GM18858 (cell line): ENCODE measurements around the gene ARHGAP27.

Experiments
- ATAC-seq: cut with Tn5 transposase; IDR thresholded peaks from one replicate; pipeline ENCODE4 v1.9.1; 2021; ENCODE audit not compliant: unreplicated experiment

Gene ARHGAP27

DNA sequence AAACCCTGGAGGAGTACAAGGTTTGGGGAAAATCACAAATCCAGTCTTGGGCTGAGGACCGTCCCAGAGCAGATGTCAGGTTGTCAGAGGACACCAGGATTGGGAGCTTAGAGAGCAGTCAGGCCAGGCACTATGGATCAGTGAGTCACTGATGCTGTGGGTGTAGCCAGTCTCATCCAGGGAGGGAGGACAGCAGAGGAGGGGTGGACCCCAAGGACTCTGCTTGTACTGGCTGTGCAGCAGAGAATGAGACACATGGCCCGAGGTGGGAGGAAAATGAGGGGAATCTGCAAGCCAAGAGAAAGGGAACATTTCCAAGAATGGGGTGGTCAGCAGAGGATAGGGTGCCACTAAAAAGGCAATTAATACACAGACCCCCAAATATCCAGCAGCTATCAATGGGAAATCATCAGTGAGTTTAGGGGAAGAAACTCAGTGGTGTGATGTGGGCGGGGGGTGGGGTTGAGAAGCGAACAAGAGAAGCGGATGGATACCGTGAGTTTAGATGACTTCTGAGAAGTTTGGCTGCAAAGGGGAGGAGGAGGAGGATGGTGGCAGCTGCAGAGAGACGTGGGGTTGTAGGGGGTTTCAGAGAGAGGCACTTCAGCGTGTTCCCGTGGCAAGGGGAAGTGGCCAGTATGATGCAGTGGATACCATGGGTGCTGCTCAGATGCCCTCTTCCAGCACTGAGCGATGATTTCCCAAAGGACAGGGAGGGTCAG, 43.9 kb downstream of the ARHGAP27 start:
- no peak for ATAC-seq

DNA sequence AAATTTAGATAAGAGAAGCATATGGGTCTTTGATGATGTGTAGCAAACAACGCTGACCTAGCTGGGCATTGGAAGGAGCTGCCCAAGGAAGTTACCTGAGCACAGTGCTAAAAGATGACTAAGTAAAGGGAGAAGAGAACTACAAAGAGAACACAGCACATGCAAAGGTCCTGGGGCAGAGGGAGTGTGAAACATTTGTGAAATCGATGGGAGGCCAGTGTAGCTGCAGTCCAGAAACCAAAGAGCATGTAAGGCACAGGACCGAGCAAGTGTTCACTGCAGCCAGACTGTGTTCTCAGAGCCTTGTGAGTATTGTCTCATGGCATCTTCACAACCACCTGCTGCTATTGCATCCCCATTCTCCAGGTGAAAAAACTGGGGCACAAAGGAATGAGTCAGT, 44.9 kb downstream of the ARHGAP27 start:
- ATAC-seq = no peak

DNA sequence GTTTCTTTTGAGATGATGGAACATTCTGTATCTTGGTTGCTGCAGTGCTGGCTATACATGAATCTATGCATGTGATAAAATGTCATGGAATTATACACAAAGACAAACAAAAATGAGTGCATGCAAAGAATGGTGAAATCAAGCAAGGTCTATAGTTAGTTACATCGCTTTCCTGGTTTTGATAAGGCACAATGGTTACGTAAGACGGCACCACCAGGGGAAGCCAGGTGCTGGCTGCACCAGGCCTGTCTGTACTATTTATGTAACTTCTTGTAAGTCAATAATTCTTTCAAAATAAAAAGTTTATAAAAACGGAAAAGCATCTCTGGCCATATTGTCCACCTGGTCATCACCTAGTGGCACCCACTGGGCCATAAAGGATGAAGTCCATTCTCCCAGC, 46.5 kb downstream of the ARHGAP27 start:
- ATAC-seq = no peak

DNA sequence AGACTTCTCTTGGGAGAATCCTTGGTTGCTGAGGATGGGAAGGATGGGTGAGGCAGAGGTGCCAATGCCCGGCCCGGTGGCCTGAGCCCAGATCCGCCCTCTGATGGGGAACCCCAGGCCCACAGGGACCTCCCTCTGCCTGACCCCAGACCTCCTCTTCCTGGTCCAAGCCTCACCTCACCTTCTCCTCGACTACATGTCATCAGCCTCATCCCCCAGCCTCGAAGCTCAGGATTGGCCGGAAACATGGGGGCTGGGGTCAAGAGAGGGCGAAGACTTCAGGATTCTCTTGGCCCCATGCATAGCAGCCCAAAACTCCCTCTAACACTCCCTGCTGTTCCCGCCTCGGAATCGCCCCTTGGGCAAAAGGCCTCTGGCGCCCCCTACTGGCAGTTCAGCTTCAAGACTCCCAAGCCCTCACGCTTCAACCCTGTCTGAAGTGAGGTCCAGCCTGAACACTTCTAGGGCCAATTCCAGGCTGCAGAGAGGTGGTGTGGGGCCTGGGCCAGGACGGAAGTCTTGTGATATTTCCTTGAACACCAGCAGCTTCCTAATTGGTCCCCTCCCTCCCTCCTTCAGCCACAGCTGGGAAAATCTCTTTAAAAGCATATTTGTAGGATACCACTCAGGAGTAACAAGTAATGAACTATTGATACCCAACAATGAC, 47.2 kb downstream of the ARHGAP27 start:
- ATAC-seq = no peak

DNA sequence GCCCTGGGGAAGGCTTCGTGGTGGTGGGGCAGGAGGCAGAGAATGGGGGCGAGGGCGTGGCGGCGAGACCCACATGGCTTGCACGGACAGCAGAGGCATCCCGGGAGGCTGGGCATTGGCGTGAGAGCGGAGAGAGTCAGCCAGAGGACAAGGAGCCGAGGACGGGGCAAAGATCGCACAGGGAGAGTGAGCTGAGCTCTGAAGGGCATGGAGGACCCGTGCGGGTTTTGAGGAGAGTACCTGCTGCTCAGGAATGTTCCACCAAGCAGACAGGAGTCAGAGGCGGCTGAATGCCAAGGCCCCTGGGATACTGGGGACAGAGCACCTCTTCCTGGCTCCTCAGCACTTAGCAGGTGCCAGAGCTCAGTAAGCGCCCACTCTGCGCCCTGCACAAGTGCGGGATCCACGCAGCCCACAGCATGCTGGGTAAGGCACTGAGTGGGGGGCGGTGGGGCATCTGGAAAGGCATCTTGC, 47.8 kb downstream of the ARHGAP27 start:
- no peak for ATAC-seq

DNA sequence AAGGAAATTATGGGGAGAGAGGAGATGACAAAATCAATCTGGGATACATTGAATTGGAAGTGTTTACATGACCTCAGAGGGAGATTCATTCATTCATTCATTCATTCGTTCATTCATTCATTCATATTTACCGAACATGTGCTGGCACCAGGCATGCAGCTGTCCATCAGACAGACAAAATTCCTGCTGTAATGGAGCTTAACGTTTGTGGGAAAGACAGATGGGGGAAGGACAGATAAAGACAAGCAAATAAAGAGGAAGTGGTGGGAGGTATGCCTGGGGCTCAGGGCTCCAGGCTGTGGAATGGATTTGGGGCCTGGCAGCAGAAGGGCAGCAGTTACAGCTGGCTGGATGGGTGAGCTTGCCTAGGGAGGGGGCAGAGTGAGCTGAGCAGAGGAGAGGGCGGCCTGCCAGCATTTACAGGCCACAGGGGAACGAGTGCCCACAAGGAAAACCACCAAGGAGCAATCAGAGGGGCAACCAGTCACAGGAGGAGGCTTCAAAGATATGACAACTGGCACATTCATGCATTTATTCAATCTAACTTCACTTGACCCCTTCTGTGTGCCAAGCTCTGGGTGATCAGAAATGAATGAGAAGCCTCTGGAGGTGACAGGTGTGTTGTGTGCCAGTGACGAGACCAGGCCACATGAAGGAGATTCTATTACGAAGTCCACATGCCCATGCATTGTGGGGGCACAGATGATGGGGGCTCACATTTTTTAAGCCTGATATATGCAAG, 48.5 kb downstream of the ARHGAP27 start:
- no peak for ATAC-seq

DNA sequence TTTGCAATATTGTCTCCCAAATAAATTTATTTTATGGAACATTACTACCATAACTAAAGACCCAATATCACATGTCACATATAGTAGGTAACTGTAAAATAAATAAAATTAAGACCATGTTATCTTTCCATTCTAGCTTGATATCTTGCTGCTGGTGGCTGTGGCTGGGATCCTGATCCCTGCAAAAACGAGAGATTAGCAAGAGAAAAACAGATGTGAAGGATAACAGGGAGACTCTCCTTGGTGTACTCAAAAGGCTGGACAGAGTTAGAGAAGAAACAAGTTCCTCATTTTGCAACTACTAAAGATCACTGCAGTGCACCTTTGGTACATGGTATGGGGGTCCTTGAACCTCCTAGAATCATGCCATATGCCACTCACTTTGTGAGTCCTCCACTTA, 49.7 kb downstream of the ARHGAP27 start:
- ATAC-seq = no peak

DNA sequence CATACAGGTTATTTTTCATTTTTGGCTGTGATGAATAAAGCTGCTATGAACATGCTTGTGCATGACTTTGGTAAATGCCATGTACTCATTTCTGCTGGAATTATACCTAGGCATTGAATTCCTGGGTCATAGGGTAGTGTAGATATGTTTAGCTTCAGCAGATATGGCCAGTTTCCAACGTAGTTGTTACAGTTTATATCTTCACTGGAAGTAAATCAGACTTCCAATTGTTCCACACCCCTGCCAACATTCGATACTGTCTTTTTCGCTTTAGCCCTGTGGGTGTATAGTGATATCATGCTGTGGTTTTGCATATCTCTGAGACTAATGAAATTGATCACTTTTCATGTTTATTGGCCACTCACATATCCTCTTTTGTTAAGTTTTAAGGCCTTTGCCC, 50.4 kb downstream of the ARHGAP27 start:
- no peak for ATAC-seq

DNA sequence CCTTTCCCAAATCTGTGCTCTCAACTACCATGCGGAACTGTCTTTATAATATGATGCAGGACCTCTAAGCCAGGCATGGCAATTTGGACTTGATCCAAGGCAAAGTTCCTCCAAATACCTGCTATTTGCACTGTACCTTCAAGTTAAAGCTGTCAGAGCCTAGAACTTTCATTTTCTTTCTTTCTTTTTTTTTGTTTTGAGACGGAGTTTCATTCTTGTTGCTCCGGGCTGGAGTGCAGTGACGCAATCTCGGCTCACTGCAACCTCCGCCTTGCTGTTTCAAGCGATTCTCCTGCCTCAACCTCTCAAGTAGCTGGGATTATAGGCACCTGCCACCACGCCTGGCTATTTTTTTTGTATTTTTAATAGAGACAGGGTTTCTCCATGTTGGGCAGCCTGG, 51.7 kb downstream of the ARHGAP27 start:
- no peak for ATAC-seq

DNA sequence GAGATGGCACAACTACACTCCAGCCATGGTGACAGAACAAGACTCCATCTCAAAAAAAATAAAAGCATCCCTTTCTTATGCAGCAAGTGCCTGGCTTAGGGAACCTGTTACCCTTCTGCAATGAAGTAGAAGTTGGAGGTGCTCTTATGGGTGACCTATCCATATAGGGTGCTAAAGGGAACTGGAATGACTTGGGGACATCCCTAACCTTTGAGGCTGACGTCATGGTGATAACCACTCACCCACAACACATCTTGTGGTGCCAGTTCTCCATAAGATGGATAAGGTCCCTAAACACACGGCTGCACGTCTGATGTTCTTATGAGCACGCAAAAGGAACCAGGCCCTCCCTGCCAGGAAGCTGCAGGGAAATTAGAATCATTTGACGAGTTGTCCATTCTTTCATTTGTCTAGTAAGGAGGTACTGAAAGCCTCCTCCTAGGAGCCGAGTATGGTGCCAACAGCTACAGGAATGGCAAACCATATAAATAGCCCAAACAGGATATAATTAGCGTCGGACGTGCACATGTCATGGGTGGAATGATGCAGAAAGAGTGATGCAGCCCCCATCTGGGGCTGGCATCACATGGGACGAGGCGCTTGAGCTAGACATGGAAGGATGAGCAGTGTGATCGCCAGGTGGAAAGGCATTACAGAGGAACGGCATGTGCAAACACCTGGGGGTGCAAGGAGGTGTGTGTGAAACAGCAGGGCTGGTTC, 52.5 kb downstream of the ARHGAP27 start:
- ATAC-seq = no peak

DNA sequence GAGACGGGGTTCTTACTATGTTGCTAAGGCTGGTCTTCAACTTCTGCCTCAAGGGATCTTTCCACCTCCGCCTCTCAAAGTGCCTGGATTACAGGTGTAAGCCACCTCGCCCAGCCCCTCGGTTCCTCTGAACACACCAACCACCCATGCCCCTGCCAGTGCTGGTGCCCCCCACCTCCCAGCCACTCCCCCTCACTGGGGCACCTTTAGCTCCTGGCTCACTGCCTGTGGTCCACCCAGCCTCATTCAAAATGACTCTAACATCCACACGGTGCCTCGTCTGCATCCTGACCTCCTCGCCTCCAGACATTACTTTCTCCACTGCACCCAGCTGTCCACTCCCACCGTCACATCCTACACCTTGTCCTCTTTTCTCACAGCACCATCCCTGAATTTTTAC, 55.3 kb downstream of the ARHGAP27 start:
- no peak for ATAC-seq

DNA sequence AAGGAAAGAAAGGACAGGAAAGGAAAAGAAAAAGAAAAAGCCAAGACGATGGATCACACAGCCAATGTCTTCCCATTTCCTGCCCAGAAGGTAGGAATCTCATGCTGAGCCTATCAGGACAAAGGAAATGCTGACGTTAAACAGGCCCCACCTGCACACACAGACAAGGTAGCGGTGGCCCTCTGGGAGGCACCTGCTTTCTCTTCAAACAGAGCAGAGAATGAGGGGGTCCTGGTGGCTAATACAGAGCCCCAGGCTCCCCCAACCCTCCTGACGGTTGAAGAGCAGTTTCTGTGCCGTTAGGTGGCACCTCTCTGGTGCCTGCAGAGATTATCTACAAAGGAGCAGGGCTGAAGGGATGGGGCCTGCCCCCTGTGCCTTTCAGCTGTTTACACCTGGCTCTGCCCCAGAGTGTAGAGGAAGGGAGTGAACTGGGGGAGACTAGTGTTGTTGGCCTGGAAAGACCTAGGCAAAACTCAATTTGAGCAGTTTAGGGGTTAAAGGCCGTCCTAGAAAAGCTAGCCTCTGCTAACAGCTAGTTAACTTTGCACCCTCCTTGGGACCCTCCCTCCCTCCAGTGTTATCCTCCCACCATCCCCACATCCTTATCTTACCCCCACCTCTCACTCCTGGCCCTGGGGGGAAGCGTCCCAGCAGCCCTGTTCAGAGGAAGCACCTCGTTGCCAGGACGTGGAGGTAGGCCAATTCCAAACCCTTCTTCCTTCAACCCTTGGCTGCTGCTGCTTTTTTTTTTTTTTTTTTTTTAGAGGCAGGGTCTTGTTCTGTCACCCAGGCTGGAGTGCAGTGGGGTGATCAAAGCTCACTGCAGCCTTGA, 56.3 kb downstream of the ARHGAP27 start:
- no peak for ATAC-seq

DNA sequence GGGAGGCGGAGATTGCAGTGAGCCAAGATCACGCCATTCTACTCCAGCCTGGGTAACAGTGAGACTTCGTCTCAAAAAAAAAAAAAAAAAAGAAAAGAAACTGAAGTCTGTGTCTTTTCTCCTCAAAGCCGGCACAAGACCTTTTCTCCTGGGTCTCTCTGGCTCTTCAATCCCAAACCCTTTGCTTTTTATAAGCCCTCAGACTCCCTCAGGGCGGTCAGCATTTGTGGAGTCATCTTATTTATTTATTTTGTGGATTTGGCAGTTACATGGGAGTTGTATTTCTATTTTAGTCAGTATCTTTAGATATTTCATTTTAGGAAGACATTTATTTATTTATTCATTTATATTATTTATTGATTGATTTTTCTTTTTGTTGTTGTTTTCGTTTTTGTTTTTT, 58.2 kb downstream of the ARHGAP27 start:
- no peak for ATAC-seq

DNA sequence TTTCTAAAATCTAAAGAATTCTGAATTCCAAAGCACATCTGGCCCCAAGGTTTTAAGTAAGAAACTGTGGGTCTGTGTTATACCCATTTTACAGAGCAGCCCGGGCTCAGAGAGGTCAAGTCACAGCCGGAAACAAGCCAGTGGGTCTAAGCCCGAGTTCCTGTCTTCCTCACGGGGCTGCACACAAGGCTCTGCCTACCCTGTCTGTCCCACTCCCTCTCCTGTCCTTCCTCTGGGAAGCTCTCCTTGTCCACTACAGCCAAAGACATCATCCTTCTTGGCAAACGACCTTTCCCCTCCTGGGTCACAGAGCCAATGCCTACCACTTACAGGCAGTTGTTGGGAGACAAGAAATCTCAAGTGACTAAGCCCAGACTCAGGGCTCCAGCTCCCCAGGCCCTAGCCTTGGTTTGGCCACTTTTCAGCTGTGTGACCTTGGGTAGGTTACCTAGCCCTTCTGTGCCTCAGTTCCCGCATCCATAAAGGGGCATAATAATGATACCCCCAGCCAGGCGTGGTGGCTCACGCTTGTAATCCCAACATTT, 60.3 kb downstream of the ARHGAP27 start:
- no peak for ATAC-seq

DNA sequence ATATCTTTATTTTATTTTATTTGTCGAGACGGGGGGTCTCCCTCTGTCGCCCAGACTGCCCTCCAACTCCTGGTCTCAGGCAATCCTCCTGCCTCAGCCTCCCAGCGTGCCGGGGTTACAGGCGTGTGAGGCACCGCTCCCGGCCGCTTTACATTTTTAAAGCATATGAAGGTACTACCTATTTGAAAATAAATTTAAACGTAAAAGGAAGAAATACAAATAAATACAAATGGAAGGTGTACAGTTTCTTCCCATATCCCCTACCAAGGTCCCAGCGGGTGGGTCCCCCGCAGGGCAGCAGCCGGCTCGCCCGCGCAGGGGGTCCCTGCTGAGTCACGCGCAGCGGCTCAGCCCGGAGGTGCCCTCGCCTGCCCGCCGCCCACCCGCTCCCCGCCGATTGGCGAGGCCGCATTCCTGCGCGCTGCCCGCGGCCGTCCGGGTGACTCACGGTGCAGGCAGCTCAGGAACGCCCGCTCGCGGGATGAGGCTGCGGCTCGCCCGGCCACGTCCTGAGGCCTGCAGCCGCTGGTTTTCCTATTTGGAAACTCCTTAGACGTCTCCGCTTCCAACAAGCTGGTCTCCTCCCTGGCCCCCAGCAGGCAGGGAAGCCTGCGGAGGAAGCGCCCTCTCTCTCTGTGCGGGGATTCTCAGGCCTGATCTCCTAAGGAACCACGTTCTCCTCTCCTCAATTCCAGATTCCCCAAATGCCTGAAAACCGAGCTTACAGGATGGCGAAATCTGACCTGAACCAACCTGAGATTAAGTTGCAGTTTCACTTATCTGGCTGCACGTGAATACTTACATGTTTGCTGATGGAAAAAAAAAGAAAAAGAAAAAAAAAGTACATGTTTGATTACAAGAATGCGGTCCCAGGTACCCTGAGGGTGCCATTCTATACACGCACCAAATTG, 61.0 kb downstream of the ARHGAP27 start:
- ATAC-seq = no peak

DNA sequence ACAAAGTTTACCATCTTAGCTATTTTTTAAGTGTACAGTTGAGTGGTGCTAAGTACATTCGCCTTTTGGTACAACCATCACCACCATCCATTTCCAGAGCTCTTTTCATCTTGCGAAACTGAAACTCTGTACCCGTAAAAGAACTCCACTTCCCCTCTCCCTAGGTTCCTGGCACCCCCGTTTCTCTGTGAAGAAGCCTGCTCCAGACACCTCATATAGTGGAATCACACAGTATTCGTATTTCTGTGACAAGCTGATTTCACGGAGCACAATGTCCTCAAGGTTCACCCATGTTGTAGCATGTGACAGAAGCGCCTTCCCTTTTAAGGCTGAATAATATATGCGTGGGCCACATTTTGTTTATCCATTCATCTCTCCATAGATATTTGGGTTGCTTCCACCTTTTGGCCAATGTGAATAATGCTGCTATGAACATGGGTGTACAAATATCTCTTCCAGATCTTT, 61.7 kb downstream of the ARHGAP27 start:
- ATAC-seq = no peak

DNA sequence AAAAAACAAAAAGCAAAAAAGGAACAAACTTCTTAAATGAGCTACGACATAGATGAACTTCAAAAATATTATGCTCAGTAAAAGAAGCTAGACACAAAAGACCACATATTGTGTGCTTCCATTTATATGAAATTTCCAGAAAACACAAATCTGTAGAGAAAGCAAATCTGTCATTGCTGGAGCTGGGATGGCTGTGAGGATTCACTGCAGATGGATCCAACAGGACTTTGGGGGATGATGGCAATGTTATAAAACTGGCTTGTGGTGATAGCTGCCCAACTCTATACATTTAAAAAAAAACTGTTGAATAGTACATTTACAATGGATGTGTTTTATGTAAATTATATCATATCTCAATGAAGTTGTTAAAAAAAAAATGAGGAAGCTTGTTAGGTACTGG, 63.2 kb downstream of the ARHGAP27 start:
- no peak for ATAC-seq

DNA sequence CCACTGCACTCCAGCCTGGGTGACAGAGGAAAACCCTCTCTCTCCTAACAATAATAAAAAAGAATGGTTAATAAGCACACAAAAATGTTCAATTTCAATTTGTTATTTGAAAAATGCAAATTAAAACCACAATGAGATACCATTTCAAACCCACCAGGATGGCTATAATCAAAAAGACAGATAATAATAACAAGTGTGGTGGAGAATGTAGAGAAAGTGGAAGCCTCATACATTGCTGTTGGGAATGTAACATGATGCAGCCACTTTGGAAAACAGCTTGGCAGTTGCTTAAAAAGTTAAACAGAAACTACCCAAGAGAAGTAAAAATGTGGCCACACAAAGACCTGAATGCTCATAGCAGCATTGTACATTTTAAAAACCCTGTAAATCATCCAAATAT, 64.0 kb downstream of the ARHGAP27 start:
- no peak for ATAC-seq

DNA sequence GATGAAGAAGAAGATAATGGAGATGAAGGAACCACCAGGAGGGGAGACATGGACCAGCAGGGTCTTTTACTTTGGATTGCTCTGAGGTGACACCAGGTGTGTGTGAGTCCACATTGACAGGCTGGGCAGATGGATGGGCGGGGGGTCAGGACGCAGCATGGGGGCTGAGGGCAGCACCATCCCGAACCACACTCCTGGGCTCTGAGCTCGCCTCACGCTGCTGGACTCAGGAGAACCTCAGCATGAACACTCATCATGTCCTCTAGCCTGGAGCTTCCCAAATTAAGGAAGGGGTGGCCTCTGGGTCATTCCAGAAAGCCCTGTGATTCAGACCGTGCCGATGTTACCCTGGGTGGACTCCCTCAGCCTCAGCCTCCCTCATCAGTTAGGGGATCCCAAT, 65.5 kb downstream of the ARHGAP27 start:
- ATAC-seq = no peak
